NCI-H345 treated with DMSO at 0.1 percent for 48 hours (cell line): ENCODE results near the gene LRRC25.

Source experiments
- DNase-seq: peaks from one replicate; lab custom pipeline; 2025; ENCODE audit not compliant: unreplicated experiment; lab: John Stamatoyannopoulos, UW

Gene LRRC25

GRCh38 chr19:18435842-18436670 is 38.6 kb upstream of the LRRC25 start:
- DNase-seq = no peak

- DNase-seq = no peak
Observed at GRCh38 chr19:18435178-18435841, 37.9 kb upstream of the LRRC25 start.

- DNase-seq = no peak
Observed at GRCh38 chr19:18434411-18435175, 37.2 kb upstream of the LRRC25 start.

GRCh38 chr19:18433735-18434398 is 36.4 kb upstream of the LRRC25 start:
- no peak for DNase-seq

- DNase-seq = no peak
Observed at GRCh38 chr19:18433015-18433691, 35.7 kb upstream of the LRRC25 start.

GRCh38 chr19:18432275-18433014 is 35.0 kb upstream of the LRRC25 start:
- DNase-seq = no peak

- DNase-seq = no peak
Observed at GRCh38 chr19:18431351-18432197, 34.2 kb upstream of the LRRC25 start.

GRCh38 chr19:18430417-18431144 is 33.2 kb upstream of the LRRC25 start:
- no peak for DNase-seq

GRCh38 chr19:18429717-18430416 is 32.4 kb upstream of the LRRC25 start:
- DNase-seq = no peak

- peak; percentile 53 for DNase-seq
Observed at GRCh38 chr19:18428787-18429674, 31.6 kb upstream of the LRRC25 start.

- no peak for DNase-seq
Observed at GRCh38 chr19:18428173-18428786, 30.9 kb upstream of the LRRC25 start.

- no peak for DNase-seq
Observed at GRCh38 chr19:18427743-18428113, 30.3 kb upstream of the LRRC25 start.

- DNase-seq = no peak
Observed at GRCh38 chr19:18427080-18427742, 29.8 kb upstream of the LRRC25 start.

GRCh38 chr19:18426416-18426767 is 29.0 kb upstream of the LRRC25 start:
- DNase-seq = no peak

- DNase-seq = no peak
Observed at GRCh38 chr19:18425515-18426415, 28.3 kb upstream of the LRRC25 start.
